ENCODE results near the gene BRF1. TPM values are rescaled to one million over a fixed set of nuclear protein-coding genes. Genes with fewer than 3 reads are reported as not detected.

BRF1 gene
- total RNA-seq, 1 experiment from 2014 or later, result 41.2 TPM

GRCh38 chr14:105187935-105188524, 112.8 kb downstream of the BRF1 start:
- H3K27me3 ChIP-seq (ENCODE audit: insufficient read depth, low read length), result no peaks in the 10 kb centered on the region
- no peak overlapping the region for H2AFZ ChIP-seq (ENCODE audit: low read depth, low read length, poor library complexity, severe bottlenecking)
- peak; percentile 59 for ATAC-seq
- H3K4me2 ChIP-seq (ENCODE audit: low read length), result no peak overlapping the region
- no peaks in the 10 kb centered on the region for H3K4me1 ChIP-seq (ENCODE audit: control insufficient read depth in 1 of 2, insufficient read depth in 2 of 2, low read length in 2 of 2)
- no TSS peak for BruUV-seq (replicated peaks)
- H3K79me2 ChIP-seq (ENCODE audit: insufficient read depth, low read length), result no peaks in the 10 kb centered on the region
- no peak for TF ChIP-seq ATF3 (IDR thresholded peaks at IDR 0.05)
- TF ChIP-seq CTCF (IDR thresholded peaks at IDR 0.05 in 2 of 3, conservative IDR thresholded peaks at IDR 0.05 in 1 of 3; ENCODE audit: borderline replicate concordance in 1 of 3, insufficient read depth in 1 of 3, low read depth in 2 of 3, low read length in 2 of 3), result peak in 2 of 3 experiments; percentile 14 to 15; a peak in 3 of 6 replicates
- H3K27ac ChIP-seq (ENCODE audit: low read depth, low read length), result no peak overlapping the region
- RAD21 ChIA-PET (ENCODE audit: low non-redundant PET in 1 of 2, low total read pairs in 2 of 2, uncharacterized antibody in 2 of 2, unreplicated experiment in 2 of 2), result interaction anchor here in 1 of 2 experiments (0.7 kb wide), 1 partner anchor 252 kb away, joined by 4 read pairs; no protein-coding TSS in a partner anchor
- peaks cover 4 to 11% of the 10 kb centered on the region in 2 experiments; a peak in 2 of 4 replicates for H3K9me3 ChIP-seq (ENCODE audit: control insufficient read depth in 1 of 2, insufficient read depth in 1 of 2, low read depth in 1 of 2, low read length in 2 of 2)
- H3K9me2 ChIP-seq (ENCODE audit: insufficient read depth), result no peaks in the 10 kb centered on the region
- H3K4me3 ChIP-seq (replicated peaks in 1 of 2; ENCODE audit: low read depth in 1 of 2, low read length in 2 of 2), result no peak overlapping the region
- no peaks in the 10 kb centered on the region for H4K20me1 ChIP-seq (ENCODE audit: insufficient read depth)
- POLR2A ChIA-PET, result no interaction called here
- H3K36me3 ChIP-seq (ENCODE audit: control insufficient read depth in 1 of 2, insufficient read depth in 2 of 2, low read length in 2 of 2), result no peaks in the 10 kb centered on the region
- DNase-seq (ENCODE audit: low read depth, low spot score), result no peak
- intact Hi-C loops (cut with micrococcal nuclease), result no loop called here
- no peak overlapping the region for H3K9ac ChIP-seq (ENCODE audit: low read length)
- CTCF ChIA-PET, result no interaction called here

- CTCF ChIA-PET, result no interaction called here
Observed at GRCh38 chr14:105187116-105187515, 113.7 kb downstream of the BRF1 start.

More at GRCh38 chr14:105187116-105187515, 113.7 kb downstream of the BRF1 start:
- Histone ChIP-seq H3K79me2 (ENCODE audit: insufficient read depth, low read length) (no peaks in the 10 kb centered on the region), H3K4me2 (ENCODE audit: low read length) (no peak overlapping the region), H3K36me3 (ENCODE audit: control insufficient read depth in 1 of 2, insufficient read depth in 2 of 2, low read length in 2 of 2) (no peaks in the 10 kb centered on the region), H3K4me3 (replicated peaks in 1 of 2; ENCODE audit: low read depth in 1 of 2, low read length in 2 of 2) (no peak overlapping the region), H3K9me2 (ENCODE audit: insufficient read depth) (no peaks in the 10 kb centered on the region), H3K9ac (ENCODE audit: low read length) (no peak overlapping the region), H3K27ac (ENCODE audit: low read depth, low read length) (no peak overlapping the region), H3K9me3 (ENCODE audit: control insufficient read depth in 1 of 2, insufficient read depth in 1 of 2, low read depth in 1 of 2, low read length in 2 of 2) (peaks cover 4 to 11% of the 10 kb centered on the region in 2 experiments; a peak in 2 of 4 replicates), H3K4me1 (ENCODE audit: control insufficient read depth in 1 of 2, insufficient read depth in 2 of 2, low read length in 2 of 2) (no peaks in the 10 kb centered on the region; a peak in 1 of 4 replicates), H4K20me1 (ENCODE audit: insufficient read depth) (no peaks in the 10 kb centered on the region), H3K27me3 (ENCODE audit: insufficient read depth, low read length) (no peaks in the 10 kb centered on the region), H2AFZ (ENCODE audit: low read depth, low read length, poor library complexity, severe bottlenecking) (no peak overlapping the region)
- no TSS peak for BruUV-seq (replicated peaks)
- DNase-seq (ENCODE audit: low read depth, low spot score) (no peak), ATAC-seq (no peak)
- POLR2A ChIA-PET, result no interaction called here
- intact Hi-C loops (cut with micrococcal nuclease), result no loop called here
- RAD21 ChIA-PET (ENCODE audit: low non-redundant PET in 1 of 2, low total read pairs in 2 of 2, uncharacterized antibody in 2 of 2, unreplicated experiment in 2 of 2), result no interaction called here
- TF ChIP-seq ZFX (IDR thresholded peaks at IDR 0.05) (no peak), ATF3 (IDR thresholded peaks at IDR 0.05) (no peak), EZH2phosphoT487 (IDR thresholded peaks at IDR 0.05; ENCODE audit: borderline replicate concordance) (no peak), RAD21 (IDR thresholded peaks at IDR 0.05; ENCODE audit: low read depth) (no peak)

Measured in HCT116 (cell line).